Mammary epithelial cell (primary cell): ENCODE data around the gene NLGN4Y.

Experiments used
- EZH2 ChIP-seq: IDR thresholded peaks from 2 replicates; pipeline ENCODE4 v1.6.1; 2012; ENCODE audit warnings: low read length, inconsistent platforms, borderline replicate concordance
- TF ChIP-seq, protein P1 (sequence below), 2 donors: IDR thresholded peaks in 1 of 2; conservative IDR thresholded peaks in 1 of 2; 2 replicates each; pipeline ENCODE4 v1.5.1; 2011 to 2012; ENCODE audit warnings: inconsistent platforms in 2 of 2, low read length in 2 of 2, mild to moderate bottlenecking in 2 of 2, control low read depth in 1 of 2, low read depth in 1 of 2; ENCODE audit not compliant: insufficient read depth in 1 of 2; ENCODE audit errors: extremely low read depth in 1 of 2

DNA sequence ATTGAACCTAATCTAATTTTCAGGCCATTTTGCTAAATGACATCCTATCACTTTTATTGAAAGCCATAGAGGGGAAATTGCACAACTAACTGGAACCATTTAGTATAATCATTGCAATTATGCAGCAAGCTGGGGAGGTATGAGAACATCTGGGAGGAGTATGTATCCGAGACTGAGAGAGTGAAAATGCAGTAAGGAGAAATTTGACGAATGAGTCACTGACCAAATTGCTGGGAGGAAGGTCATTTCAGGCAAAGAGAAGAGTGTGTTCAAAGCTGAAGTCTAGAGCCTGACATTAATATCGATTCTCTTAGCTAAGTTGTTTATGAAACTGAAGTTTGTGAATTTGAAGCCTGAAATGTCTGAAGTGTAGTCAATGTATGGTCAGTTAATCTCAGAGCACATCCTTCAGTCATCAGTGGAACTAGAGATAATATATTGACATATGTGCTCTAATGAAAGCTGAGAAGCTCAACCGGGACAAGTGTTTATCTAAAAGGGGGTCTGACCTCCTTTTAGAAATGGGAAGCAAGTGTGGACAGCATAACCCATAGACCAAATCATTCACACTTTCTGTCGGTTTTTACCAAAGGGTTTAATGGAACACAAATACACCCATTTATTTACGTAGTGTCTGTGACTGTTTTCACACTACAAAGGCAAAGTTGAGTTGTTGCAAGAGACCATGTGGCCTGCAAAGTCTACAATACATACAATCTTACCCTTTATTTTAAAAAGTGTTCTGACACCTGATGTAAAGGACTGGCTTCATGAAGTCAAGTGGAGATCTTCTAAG is 120.0 kb downstream of the NLGN4Y start:
- TF ChIP-seq, protein P1, sequence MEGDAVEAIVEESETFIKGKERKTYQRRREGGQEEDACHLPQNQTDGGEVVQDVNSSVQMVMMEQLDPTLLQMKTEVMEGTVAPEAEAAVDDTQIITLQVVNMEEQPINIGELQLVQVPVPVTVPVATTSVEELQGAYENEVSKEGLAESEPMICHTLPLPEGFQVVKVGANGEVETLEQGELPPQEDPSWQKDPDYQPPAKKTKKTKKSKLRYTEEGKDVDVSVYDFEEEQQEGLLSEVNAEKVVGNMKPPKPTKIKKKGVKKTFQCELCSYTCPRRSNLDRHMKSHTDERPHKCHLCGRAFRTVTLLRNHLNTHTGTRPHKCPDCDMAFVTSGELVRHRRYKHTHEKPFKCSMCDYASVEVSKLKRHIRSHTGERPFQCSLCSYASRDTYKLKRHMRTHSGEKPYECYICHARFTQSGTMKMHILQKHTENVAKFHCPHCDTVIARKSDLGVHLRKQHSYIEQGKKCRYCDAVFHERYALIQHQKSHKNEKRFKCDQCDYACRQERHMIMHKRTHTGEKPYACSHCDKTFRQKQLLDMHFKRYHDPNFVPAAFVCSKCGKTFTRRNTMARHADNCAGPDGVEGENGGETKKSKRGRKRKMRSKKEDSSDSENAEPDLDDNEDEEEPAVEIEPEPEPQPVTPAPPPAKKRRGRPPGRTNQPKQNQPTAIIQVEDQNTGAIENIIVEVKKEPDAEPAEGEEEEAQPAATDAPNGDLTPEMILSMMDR (conservative IDR thresholded peaks at IDR 0.05 in 1 of 2, IDR thresholded peaks at IDR 0.05 in 1 of 2; ENCODE audit: extremely low read depth in 1 of 2, insufficient read depth in 1 of 2, low read depth in 1 of 2, low read length in 2 of 2) = no peak
- no peak for TF ChIP-seq EZH2
